ENCODE measurements around the gene FCRLA.

- TF ChIP-seq CTCF (IDR thresholded peaks at IDR 0.05; ENCODE audit: insufficient read depth, low read length, poor library complexity, severe bottlenecking) (no peak), EZH2phosphoT487 (conservative IDR thresholded peaks at IDR 0.05; ENCODE audit: low read length) (no peak)
Observed at GRCh38 chr1:161721738-161722343, 14.8 kb downstream of the FCRLA start.
